ENCODE data around the gene BMAL1.

Gene BMAL1

GRCh38 chr11:13314676-13315394 lies 37.2 kb downstream of the BMAL1 start:
- H2BK5ac ChIP-seq (ENCODE audit: low read length) = no peak overlapping the region
- no peak overlapping the region for H3K56ac ChIP-seq (ENCODE audit: low read length)
- H3K9ac ChIP-seq (ENCODE audit: low read length) = no peak overlapping the region
- WGBS (ENCODE audit: extremely low coverage, insufficient coverage, low lambda C conversion rate) = no CpG with 5 or more reads among the region's 2 CpGs
- no peaks in the 10 kb centered on the region for H3K36me3 ChIP-seq (ENCODE audit: control insufficient read depth, insufficient read depth, low read length)
- H2BK15ac ChIP-seq (replicated peaks; ENCODE audit: low read depth) = no peak overlapping the region
- H3K4me3 ChIP-seq (ENCODE audit: low read length) = no peak overlapping the region
- no peak overlapping the region for H3K18ac ChIP-seq (ENCODE audit: low read length)
- no peak overlapping the region for H4K5ac ChIP-seq (ENCODE audit: low read length)
- no peak overlapping the region for H3K4me2 ChIP-seq (ENCODE audit: low read length)
- H3K4ac ChIP-seq (ENCODE audit: low read depth, low read length) = no peak overlapping the region
- no peak for DNase-seq
- H4K8ac ChIP-seq (ENCODE audit: low read depth, low read length) = no peak overlapping the region
- no peaks in the 10 kb centered on the region for H3K27me3 ChIP-seq (ENCODE audit: insufficient read depth, low read length, poor library complexity)
- no peak overlapping the region for H2AK5ac ChIP-seq (ENCODE audit: low read length)
- H3K4me1 ChIP-seq (ENCODE audit: control insufficient read depth, low read depth, low read length) = no peaks in the 10 kb centered on the region
- H3K79me2 ChIP-seq (ENCODE audit: control insufficient read depth, insufficient read depth, low read length) = no peaks in the 10 kb centered on the region
- no peak overlapping the region for H2BK120ac ChIP-seq (ENCODE audit: low read depth, low read length)
- no peak overlapping the region for H3K27ac ChIP-seq (ENCODE audit: low read depth, low read length)
- H3K23ac ChIP-seq (ENCODE audit: low read length) = no peak overlapping the region
- no peaks in the 10 kb centered on the region for H3K79me1 ChIP-seq (ENCODE audit: low read length)

DNA sequence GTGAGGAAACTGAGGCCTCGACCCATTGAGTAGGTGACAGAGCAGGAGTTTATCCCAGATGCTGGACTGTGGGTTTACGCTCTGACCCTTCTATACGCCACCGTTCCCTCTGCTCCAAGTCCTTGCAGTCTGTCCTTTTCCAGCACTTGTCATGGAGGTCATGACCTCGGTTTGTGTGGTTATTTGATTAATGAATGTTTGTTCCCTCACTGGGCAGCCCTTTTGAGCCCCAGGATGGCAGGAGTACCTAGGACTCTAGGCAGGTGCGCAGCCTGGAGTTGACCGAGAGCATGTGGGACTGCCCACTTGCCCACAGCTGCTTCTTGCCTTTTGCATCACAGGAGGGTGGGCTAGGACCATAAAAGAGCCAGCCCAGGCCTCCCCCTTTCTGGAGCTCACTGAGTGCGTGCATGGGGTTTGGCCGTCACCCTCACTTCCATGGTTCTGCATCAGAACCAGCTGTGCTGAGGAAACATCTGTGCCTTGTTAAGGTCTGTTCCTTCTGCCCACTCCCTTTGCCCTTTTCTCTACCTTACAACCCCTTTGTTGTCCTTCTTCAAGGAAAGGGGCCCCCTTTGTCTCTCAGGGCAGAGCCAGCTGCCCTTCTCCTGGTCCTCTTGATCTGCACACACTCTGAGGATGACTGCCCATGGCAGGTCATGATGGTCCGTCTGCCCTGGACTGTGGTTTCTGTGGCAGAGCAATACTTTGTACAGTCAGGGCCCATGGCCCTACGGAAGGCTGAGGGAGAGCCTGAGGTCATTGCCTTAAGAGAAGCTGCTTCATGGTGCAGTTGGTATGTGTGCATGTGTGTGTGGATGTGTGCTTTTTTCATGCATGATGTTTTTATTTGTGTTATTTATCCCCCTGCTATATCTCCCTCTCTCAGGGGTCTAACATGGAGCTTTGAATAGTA lies 38.2 kb downstream of the BMAL1 start:
- H3K4me1 ChIP-seq (ENCODE audit: control insufficient read depth, low read depth, low read length) = no peaks in the 10 kb centered on the region
- no peaks in the 10 kb centered on the region for H3K79me1 ChIP-seq (ENCODE audit: low read length)
- H3K4me3 ChIP-seq (ENCODE audit: low read length) = no peak overlapping the region
- DNase-seq = no peak
- H3K4ac ChIP-seq (ENCODE audit: low read depth, low read length) = no peak overlapping the region
- no peak overlapping the region for H4K5ac ChIP-seq (ENCODE audit: low read length)
- H3K23ac ChIP-seq (ENCODE audit: low read length) = no peak overlapping the region
- H3K27me3 ChIP-seq (ENCODE audit: insufficient read depth, low read length, poor library complexity) = no peaks in the 10 kb centered on the region
- H3K36me3 ChIP-seq (ENCODE audit: control insufficient read depth, insufficient read depth, low read length) = no peaks in the 10 kb centered on the region
- H2BK15ac ChIP-seq (replicated peaks; ENCODE audit: low read depth) = no peak overlapping the region
- no peaks in the 10 kb centered on the region for H3K79me2 ChIP-seq (ENCODE audit: control insufficient read depth, insufficient read depth, low read length)
- no peak overlapping the region for H2AK5ac ChIP-seq (ENCODE audit: low read length)
- H4K8ac ChIP-seq (ENCODE audit: low read depth, low read length) = no peak overlapping the region
- no peak overlapping the region for H2BK120ac ChIP-seq (ENCODE audit: low read depth, low read length)
- H3K9ac ChIP-seq (ENCODE audit: low read length) = no peak overlapping the region
- no peak overlapping the region for H3K4me2 ChIP-seq (ENCODE audit: low read length)
- no CpG with 5 or more reads among the region's 11 CpGs for WGBS (ENCODE audit: extremely low coverage, insufficient coverage, low lambda C conversion rate)
- no peak overlapping the region for H2BK5ac ChIP-seq (ENCODE audit: low read length)
- no peak overlapping the region for H3K18ac ChIP-seq (ENCODE audit: low read length)
- no peak overlapping the region for H3K27ac ChIP-seq (ENCODE audit: low read depth, low read length)
- H3K56ac ChIP-seq (ENCODE audit: low read length) = no peak overlapping the region

GRCh38 chr11:13316528-13316961 lies 39.0 kb downstream of the BMAL1 start:
- no peak overlapping the region for H4K5ac ChIP-seq (ENCODE audit: low read length)
- H3K56ac ChIP-seq (ENCODE audit: low read length) = no peak overlapping the region
- H3K27me3 ChIP-seq (ENCODE audit: insufficient read depth, low read length, poor library complexity) = no peaks in the 10 kb centered on the region
- no peak overlapping the region for H2BK120ac ChIP-seq (ENCODE audit: low read depth, low read length)
- no peak overlapping the region for H3K27ac ChIP-seq (ENCODE audit: low read depth, low read length)
- no peaks in the 10 kb centered on the region for H3K79me1 ChIP-seq (ENCODE audit: low read length)
- H3K4ac ChIP-seq (ENCODE audit: low read depth, low read length) = no peak overlapping the region
- H3K4me1 ChIP-seq (ENCODE audit: control insufficient read depth, low read depth, low read length) = no peaks in the 10 kb centered on the region
- no peak overlapping the region for H3K23ac ChIP-seq (ENCODE audit: low read length)
- H3K4me3 ChIP-seq (ENCODE audit: low read length) = no peak overlapping the region
- H2AK5ac ChIP-seq (ENCODE audit: low read length) = no peak overlapping the region
- no peak overlapping the region for H3K4me2 ChIP-seq (ENCODE audit: low read length)
- H2BK15ac ChIP-seq (replicated peaks; ENCODE audit: low read depth) = no peak overlapping the region
- no peak overlapping the region for H4K8ac ChIP-seq (ENCODE audit: low read depth, low read length)
- no peaks in the 10 kb centered on the region for H3K36me3 ChIP-seq (ENCODE audit: control insufficient read depth, insufficient read depth, low read length)
- no peak overlapping the region for H3K9ac ChIP-seq (ENCODE audit: low read length)
- WGBS (ENCODE audit: extremely low coverage, insufficient coverage, low lambda C conversion rate) = no CpG with 5 or more reads among the region's 4 CpGs
- no peak overlapping the region for H3K18ac ChIP-seq (ENCODE audit: low read length)
- H2BK5ac ChIP-seq (ENCODE audit: low read length) = no peak overlapping the region
- no peaks in the 10 kb centered on the region for H3K79me2 ChIP-seq (ENCODE audit: control insufficient read depth, insufficient read depth, low read length)
- DNase-seq = no peak

GRCh38 chr11:13317293-13318080 lies 39.9 kb downstream of the BMAL1 start:
- Histone ChIP-seq H3K27me3 (ENCODE audit: insufficient read depth, low read length, poor library complexity) (no peaks in the 10 kb centered on the region), H2BK120ac (ENCODE audit: low read depth, low read length) (no peak overlapping the region), H2BK15ac (replicated peaks; ENCODE audit: low read depth) (no peak overlapping the region), H3K4ac (ENCODE audit: low read depth, low read length) (no peak overlapping the region), H3K79me1 (ENCODE audit: low read length) (no peaks in the 10 kb centered on the region), H2AK5ac (ENCODE audit: low read length) (no peak overlapping the region), H3K4me2 (ENCODE audit: low read length) (no peak overlapping the region), H2BK5ac (ENCODE audit: low read length) (no peak overlapping the region), H3K27ac (ENCODE audit: low read depth, low read length) (no peak overlapping the region), H3K4me1 (ENCODE audit: control insufficient read depth, low read depth, low read length) (no peaks in the 10 kb centered on the region), H3K18ac (ENCODE audit: low read length) (no peak overlapping the region), H3K36me3 (ENCODE audit: control insufficient read depth, insufficient read depth, low read length) (no peaks in the 10 kb centered on the region), H3K79me2 (ENCODE audit: control insufficient read depth, insufficient read depth, low read length) (no peaks in the 10 kb centered on the region), H3K9ac (ENCODE audit: low read length) (no peak overlapping the region), H3K23ac (ENCODE audit: low read length) (no peak overlapping the region), H3K4me3 (ENCODE audit: low read length) (no peak overlapping the region), H3K56ac (ENCODE audit: low read length) (no peak overlapping the region), H4K8ac (ENCODE audit: low read depth, low read length) (no peak overlapping the region), H4K5ac (ENCODE audit: low read length) (no peak overlapping the region)
- DNase-seq = no peak
- no CpG with 5 or more reads among the region's 4 CpGs for WGBS (ENCODE audit: extremely low coverage, insufficient coverage, low lambda C conversion rate)

DNA sequence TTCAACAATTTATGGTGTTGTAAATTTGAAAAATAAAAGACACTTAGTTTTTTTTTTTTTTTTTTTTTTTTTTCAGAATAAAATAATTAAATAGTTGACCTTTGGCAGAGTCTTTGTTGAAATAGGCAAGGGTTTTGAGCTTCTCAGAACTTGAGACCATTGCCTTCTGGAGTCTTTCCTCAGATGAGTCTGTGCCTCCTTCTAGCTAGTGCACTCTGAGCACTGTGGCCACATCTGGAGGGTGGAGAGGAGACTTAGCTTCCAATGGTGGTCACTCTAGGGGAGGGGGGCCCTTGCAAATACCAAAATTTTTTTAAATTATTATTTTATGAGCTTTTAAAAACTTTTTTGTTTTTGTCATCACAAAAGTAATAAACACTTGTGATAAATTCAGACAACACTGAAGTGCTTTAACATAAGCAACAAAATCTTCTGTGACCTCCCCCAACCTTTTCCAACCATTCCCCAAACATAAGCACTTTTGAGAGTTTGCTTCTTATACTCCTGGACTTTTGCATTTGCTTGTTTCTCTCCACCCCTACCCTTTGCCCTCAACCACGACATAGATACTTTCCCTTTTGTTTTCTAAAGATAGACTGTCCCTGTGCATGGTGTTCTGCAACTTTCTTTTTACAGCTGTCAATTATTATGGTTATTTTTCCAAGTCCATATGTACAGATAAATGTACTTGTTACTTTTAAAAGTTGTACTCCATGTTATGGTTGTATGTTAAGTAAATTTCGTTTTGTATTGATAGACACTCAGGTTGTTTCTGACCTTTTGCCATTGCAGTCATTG lies 41.1 kb downstream of the BMAL1 start:
- H2BK5ac ChIP-seq (ENCODE audit: low read length) = no peak overlapping the region
- H2BK120ac ChIP-seq (ENCODE audit: low read depth, low read length) = no peak overlapping the region
- no peaks in the 10 kb centered on the region for H3K4me1 ChIP-seq (ENCODE audit: control insufficient read depth, low read depth, low read length)
- no peak overlapping the region for H3K56ac ChIP-seq (ENCODE audit: low read length)
- H3K9ac ChIP-seq (ENCODE audit: low read length) = no peak overlapping the region
- H3K23ac ChIP-seq (ENCODE audit: low read length) = no peak overlapping the region
- no peak overlapping the region for H4K8ac ChIP-seq (ENCODE audit: low read depth, low read length)
- no peak overlapping the region for H4K5ac ChIP-seq (ENCODE audit: low read length)
- no peak overlapping the region for H3K18ac ChIP-seq (ENCODE audit: low read length)
- H3K27me3 ChIP-seq (ENCODE audit: insufficient read depth, low read length, poor library complexity) = no peaks in the 10 kb centered on the region
- H3K79me2 ChIP-seq (ENCODE audit: control insufficient read depth, insufficient read depth, low read length) = no peaks in the 10 kb centered on the region
- no peaks in the 10 kb centered on the region for H3K79me1 ChIP-seq (ENCODE audit: low read length)
- no peak overlapping the region for H3K4ac ChIP-seq (ENCODE audit: low read depth, low read length)
- no peak overlapping the region for H3K4me2 ChIP-seq (ENCODE audit: low read length)
- no CpG with 5 or more reads among the region's 2 CpGs for WGBS (ENCODE audit: extremely low coverage, insufficient coverage, low lambda C conversion rate)
- H3K4me3 ChIP-seq (ENCODE audit: low read length) = no peak overlapping the region
- H2AK5ac ChIP-seq (ENCODE audit: low read length) = no peak overlapping the region
- H2BK15ac ChIP-seq (replicated peaks; ENCODE audit: low read depth) = no peak overlapping the region
- DNase-seq = no peak
- no peak overlapping the region for H3K27ac ChIP-seq (ENCODE audit: low read depth, low read length)
- H3K36me3 ChIP-seq (ENCODE audit: control insufficient read depth, insufficient read depth, low read length) = no peaks in the 10 kb centered on the region

Measured in mesendoderm (in vitro differentiated cells).